Measurements from ENCODE around the gene NFX1.
A peak's percentile ranks its signal among the peaks of the same experiment; 100 is the strongest.
"Not testable (repeated sequence)": the region's sequence is repeated elsewhere in the genome, so short reads cannot be mapped to it uniquely, and the experiment has no call there.

The NFX1 gene

DNA sequence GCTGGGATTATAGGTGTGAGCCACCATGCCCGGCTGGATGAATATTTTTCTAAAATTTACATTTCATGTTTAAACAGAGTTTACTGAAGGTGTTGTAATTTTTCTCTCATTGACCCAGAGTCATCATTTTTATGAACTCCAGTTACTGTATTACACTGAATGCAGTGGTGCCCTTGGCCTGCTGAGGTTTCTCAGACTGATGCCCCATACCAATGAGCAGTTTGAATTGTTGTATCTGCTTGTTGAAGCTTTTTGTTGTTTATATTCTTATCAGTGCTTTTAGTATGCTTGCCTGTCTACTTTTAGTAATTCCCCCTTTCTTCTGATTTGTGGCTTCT lies 29.9 kb downstream of the NFX1 start:
- TF ChIP-seq, protein P1, sequence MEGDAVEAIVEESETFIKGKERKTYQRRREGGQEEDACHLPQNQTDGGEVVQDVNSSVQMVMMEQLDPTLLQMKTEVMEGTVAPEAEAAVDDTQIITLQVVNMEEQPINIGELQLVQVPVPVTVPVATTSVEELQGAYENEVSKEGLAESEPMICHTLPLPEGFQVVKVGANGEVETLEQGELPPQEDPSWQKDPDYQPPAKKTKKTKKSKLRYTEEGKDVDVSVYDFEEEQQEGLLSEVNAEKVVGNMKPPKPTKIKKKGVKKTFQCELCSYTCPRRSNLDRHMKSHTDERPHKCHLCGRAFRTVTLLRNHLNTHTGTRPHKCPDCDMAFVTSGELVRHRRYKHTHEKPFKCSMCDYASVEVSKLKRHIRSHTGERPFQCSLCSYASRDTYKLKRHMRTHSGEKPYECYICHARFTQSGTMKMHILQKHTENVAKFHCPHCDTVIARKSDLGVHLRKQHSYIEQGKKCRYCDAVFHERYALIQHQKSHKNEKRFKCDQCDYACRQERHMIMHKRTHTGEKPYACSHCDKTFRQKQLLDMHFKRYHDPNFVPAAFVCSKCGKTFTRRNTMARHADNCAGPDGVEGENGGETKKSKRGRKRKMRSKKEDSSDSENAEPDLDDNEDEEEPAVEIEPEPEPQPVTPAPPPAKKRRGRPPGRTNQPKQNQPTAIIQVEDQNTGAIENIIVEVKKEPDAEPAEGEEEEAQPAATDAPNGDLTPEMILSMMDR (conservative IDR thresholded peaks at IDR 0.05), result no peak
- no peak overlapping the region for H3K27ac ChIP-seq

DNA sequence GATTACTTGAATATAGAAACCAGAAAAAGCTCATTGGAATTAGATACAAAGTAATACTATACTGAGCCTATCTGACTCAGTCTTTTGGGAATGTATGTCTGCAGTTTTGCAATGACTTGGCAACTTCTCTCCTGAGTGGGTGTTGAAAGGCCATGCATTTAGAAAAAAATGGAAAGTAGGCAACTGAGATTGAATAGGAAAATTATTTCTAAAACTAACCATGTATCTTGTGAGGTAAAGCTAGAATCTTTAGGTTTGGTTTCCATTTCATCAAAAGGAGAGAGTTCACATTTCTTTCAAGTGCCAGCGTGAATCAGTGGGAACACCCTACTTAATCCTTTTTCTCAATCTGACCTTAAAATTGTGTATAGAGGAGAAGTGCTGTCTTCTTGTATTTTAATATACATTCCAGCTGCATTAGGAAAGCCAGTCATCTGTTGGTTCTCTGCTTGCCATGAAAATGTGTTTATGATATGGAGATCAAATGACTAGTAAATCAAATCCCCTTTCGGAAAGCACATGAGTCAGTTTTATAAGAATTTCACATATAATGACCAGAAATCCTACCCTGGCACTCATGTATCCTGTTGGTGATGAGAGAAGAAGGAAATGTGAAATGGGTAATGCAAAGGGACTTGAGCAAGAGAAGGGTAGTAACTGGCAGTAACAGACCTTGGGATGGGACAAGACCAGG lies 30.4 kb downstream of the NFX1 start:
- TF ChIP-seq, protein P1 (conservative IDR thresholded peaks at IDR 0.05), result no peak
- H3K27ac ChIP-seq, result no peak overlapping the region

DNA sequence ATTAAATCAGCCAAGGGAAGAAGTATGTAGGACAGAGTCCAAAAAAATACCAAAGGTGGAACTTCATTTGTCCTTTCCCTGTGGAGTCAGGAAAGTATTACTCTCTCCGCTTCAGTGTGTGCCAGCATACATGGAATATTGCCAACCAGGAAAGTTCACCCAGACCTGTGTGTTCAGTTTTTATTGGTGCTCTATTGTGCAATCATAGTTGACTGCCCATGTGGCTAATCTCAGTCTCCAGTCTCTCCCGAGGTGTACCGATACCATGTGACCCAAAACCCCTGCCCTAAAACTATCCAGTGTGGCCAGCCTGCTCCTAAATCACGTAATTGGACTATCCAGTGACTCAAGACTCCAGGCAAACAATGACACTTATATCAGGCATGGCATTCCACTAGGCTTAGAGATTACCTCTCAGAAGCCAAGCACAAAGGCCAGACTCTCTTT lies 38.8 kb downstream of the NFX1 start:
- peak overlapping the region; percentile 97 for H3K27ac ChIP-seq

DNA sequence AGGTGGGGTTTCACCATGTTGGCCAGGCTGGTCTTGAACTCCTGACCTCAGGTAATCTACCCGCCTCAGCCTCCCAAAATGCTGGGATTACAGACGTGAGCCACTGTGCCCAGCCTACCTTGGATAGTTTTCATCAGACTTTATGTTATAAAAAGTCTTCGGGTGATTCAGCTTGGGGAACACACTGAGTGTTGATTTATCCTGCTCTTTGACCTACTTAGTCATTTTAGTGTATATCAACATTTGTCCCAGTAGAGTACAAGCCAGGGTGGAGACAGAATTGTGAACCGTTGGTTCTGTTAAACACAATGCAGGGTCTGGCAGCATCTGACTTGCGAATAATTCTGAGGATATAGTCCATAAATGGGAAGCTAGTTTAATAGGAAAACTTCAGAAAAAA lies 39.7 kb downstream of the NFX1 start:
- TF ChIP-seq, protein P1 (conservative IDR thresholded peaks at IDR 0.05), result no peak
- H3K27ac ChIP-seq, result peak overlapping the region; percentile 97

More for the DNA sequence above, 38.8 kb downstream of the NFX1 start:
- TF ChIP-seq, protein P1 (conservative IDR thresholded peaks at IDR 0.05), result no peak

DNA sequence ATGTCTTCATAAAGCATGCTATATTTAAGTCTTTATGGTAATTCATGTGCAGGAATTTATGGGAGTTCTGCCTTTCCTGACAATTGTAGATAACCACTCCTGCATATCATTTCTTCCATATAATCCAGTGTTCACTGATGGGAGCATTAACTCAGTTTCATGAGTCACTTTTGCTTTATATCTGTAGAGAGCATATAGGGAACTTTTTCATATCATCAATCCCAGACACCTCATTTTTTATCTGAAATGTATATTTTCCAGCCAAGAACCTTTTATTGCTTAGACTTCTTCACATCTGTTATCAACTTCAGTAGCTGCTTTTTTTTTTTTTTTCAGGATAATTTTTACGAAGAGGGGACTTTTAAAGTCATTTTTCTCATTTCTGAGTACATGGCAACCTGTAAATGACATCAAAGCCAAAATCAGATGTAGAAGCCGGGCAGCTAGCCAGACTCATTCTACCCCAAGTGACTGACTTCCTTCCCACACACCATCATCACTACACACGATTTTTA lies 41.1 kb downstream of the NFX1 start:
- TF ChIP-seq, protein P1 (conservative IDR thresholded peaks at IDR 0.05), result no peak
- peak overlapping the region; percentile 97 for H3K27ac ChIP-seq

DNA sequence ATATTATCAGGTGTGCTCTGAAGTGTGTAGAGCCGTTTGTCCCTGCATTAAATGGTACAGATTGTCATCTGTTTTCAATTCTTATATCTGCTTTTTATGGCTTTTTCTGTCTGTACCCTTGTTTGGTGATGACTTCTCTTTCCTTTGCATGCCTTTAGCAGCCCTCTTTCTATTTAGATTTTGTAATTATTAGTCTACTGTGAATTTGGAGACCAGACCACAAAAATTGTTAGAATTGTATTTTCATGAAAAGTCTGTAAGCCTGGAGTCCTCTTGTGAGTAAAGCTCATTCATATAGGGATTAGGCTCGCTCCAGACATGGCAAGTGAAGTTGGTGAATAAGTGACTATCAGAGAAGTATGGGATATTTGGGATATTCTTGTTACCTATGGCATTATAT lies 41.7 kb downstream of the NFX1 start:
- H3K27ac ChIP-seq, result peak overlapping the region; percentile 23; the same call in 1 of the 2 replicates
- TF ChIP-seq, protein P1 (conservative IDR thresholded peaks at IDR 0.05), result no peak

DNA sequence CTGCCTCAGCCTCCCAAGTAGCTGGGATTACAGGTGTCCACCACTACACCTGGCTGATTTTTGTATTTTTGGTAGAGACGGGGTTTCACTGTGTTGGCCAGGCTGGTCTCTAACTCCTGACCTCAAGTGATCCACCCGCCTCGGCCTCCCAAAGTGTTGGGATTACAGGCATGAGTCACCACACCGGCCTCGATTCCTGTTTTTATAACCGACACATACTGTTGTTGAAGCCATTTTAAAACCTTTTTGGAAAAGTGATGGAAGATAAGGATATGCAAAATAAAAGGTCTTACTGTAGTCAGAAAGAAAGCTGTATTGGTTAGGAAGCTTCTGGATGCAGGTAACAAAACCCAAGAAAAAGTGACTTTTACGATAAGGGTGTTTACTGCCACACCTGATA lies 42.6 kb downstream of the NFX1 start:
- H3K27ac ChIP-seq, result not testable (repeated sequence)

DNA sequence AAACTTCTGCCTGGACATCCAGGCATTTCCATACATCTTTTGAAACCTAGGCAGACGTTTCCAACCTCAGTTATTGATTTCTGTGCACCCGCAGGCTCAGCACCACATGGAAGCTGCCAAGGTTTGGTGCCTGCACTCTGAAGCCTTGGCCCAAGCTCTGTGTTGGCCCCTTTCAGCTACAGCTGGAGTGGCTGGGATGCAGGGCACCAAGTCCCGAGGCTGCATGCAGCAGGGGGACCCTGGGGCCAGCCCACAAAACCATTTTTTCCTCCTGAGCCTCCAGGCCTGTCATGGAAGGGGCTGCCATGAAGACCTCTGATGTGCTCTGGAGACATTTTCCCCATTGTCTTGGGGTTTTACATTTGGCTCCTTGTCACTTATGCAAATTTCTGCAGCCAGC lies 49.9 kb downstream of the NFX1 start:
- H3K27ac ChIP-seq, result no peak overlapping the region
- TF ChIP-seq, protein P1 (conservative IDR thresholded peaks at IDR 0.05), result no peak
